HG02623 (cell line): ENCODE results near the gene CARF.
"Not testable (repeated sequence)": the region's sequence is repeated elsewhere in the genome, so short reads cannot be mapped to it uniquely, and the experiment has no call there.

ENCODE experiments used
- ATAC-seq: cut with Tn5 transposase; IDR thresholded peaks from one replicate; pipeline ENCODE4 v1.9.1; 2021; ENCODE audit warnings: moderate library complexity; ENCODE audit not compliant: unreplicated experiment

The CARF gene

DNA sequence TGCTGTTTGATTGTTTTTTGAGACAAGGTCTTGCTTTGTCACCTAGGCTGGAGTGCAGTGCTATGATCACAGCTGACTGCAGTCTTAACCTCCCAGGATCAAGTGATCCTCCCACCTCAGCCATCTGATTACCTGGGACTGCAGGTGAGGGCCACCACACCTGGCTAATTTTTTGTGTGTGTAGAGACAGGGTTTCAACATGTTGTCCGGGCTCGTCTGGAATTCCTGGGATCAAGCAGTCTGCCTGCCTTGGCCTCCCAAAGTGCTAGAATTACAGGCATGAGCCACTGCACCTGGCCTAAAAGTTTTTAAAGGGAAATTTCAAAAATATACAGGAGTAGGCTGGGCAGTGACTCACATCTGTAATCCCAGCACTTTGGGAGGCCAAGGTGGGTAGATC lies 22.4 kb downstream of the CARF start:
- ATAC-seq: no peak

DNA sequence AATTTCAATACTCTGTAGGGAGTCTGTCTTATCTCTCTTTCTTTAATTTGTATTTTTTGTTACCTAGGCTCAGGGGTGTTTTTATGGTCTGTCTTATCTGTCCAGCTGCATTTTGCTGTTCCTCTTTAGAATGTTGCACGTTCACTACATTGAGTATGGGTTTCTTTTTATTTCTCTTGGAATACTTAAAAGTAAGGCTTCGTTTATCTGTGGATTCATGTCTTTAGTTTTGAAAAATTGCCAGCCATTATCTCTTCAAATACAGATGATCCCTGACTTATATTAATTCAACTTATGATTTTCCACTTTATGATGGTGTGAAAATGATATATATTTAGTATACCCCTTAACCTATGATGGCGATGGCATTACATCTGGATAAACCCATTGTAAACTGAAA lies 26.9 kb downstream of the CARF start:
- ATAC-seq: no peak

DNA sequence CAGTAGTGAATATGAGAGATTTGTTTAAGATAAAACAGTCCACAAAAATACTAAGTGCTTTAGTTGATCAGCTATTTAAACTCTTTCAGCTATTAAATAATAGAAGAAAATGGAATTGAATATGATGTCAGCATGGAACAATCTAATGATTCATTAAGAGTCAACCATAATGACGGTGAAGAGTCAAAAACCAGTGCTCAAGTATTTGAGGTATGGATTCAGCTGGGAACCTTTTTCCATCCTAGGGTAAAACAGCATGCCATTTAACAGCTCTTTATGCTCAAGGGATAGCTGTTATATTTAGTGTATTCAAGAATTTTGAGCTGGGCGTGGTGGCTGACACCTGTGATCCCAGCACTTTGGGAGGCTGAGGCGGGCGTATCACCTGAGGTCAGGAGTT lies 29.7 kb downstream of the CARF start:
- ATAC-seq: no peak

DNA sequence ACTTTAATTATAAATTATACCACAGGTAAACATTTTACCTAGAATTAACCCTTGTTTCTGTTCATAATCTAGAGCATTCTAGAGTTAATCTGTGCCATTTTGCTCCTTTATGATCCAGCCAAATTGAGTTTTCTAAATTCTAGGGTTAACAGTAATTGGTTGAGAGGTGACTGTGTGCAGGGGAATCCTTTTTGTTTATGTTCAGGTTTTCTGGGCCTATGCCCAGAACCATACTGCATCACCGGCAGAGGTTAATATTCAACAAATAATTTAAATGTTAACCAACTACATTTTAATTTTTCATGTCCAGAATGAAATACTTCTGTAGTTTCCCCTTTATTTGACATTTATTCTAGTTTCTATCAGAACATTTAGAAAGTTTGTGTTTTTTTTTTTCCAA lies 32.3 kb downstream of the CARF start:
- no peak for ATAC-seq

DNA sequence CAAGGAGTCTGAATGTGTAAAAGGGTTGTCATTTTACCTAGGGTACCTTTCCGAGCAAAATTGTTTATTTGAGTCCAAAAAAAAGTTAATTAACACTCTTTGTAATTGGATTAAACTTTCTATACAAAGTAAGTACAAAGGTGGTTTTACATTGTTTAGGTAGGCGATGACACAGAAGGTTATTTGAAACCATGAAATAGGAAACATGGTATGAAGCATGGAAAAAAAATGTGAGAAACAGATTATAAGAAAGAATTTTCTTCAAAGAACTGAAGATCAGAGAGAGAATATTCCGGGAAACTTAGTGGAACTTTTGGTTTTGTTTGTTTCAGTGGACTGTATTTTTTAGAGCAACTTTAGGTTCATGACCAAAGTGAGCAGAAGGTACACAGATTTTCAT lies 32.7 kb downstream of the CARF start:
- ATAC-seq: no peak

DNA sequence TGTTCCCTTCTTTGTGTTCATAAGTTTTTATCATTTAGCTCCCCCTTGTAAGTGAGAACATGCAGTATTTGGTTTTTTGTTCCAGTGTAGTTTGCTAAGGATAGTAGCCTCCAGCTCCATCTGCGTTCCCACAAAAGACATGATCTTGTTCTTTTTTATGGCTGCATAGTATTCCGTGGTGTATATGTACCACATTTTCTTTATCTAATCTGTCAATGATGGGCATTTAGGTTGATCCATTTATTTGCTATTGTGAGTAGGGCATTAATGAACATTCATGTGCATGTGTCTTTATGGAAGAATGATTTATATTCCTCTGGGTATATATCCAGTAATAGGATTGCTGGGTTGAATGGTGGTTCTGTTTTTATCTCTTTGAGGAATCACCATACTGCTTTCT lies 33.4 kb downstream of the CARF start:
- no peak for ATAC-seq

DNA sequence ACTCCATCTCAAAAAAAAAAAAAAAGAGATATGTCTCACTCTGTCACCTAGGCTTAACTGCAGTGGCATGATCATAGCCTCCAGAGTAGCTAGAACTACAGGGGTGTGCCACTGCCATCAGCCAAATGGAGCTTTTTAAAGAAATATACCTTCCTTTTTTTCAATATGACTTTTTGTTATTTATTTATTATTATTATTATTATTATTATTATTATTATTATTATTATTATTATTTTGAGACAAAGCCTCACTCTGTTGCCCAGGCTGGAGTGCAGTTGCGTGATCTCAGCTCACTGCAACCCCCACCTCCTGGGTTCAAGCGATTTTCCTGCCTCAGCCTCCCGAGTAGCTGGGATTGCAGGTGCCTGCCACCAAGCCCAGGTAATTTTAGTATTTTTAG lies 37.3 kb downstream of the CARF start:
- not testable (repeated sequence) for ATAC-seq

DNA sequence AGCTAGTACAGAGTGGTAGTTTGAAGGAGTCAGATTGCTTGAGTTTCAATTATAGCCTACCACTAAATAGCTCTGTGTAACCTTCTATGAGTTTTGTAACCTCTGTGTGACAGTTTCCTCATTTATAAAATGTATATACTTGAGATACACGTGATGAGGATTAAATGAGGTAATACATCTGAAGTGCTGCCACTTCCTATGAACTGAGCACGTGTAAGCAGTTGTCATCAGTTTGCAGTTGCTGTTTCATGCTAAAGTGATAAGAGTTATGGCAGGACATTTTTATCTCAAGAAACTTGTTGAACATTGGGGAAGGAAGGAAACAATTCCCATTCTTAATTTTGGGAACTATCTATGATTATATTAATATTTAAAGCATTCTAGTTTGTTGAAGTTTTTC lies 38.5 kb downstream of the CARF start:
- ATAC-seq: no peak

DNA sequence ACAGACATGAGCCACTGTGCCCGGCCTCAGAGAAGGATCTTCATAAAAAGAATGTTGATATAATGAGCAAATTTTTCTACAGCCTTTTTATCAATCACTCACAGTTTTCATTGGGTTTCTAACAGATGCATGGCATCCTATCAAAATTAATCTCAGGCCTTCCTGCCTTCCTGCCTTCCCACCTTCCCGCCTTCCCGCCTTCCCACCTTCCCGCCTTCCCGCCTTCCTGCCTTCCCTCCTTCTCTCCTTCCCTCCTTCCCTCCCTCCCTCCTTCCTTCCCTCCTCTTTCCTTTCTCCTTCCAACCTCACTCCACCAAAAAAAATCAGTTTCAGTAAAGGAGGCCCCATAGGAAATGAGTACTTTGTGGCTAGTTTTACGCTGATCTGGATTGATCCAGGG lies 48.4 kb downstream of the CARF start:
- ATAC-seq: no peak

DNA sequence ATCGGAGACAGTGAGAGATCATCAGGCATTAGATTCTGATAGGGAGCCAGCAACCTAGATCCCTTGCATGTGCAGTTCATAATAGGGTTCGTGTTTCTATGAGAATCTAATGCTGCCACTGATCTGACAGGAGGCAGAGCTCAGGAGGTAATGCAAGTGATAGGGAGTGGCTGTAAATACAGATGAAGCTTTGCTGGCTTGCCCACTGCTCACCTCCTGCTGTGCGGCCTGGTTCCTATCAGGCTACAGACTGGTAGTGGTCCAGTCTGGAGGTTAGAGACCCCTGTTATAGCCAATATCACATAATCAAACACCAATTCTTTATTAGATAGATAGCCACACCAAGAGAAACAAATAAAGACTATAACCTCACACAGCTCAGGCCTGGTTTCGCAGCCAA lies 51.6 kb downstream of the CARF start:
- ATAC-seq: no peak

DNA sequence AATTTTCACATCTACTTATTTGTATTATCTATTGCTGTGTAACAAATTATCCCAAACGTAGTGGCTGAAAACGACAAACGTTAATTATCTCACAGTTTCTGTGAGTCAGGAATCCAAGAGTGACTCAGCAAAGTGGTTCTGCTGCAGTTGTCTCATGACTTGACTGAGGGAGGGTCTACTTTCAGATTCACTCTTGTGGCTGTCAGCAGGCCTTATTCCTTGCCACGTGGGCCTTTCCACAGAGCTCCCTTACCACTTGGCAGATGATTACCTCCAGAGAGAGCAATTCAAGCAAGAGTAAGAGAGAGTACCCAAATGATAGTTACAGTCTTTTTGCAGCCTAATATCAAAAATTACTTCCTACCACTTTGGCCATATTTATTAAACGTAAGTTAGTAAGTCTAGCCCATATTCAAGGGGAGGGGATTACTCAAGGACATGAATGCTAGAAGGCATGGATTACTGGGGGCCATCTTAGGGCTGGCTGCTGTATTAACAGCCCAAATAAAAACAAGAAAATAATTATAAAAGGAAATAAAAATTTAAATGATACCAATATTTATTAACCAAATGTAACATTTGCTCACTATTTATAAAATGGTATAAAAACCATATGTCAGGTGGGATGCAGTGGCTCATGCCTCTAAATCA lies 53.9 kb downstream of the CARF start:
- peak; percentile 55 for ATAC-seq

DNA sequence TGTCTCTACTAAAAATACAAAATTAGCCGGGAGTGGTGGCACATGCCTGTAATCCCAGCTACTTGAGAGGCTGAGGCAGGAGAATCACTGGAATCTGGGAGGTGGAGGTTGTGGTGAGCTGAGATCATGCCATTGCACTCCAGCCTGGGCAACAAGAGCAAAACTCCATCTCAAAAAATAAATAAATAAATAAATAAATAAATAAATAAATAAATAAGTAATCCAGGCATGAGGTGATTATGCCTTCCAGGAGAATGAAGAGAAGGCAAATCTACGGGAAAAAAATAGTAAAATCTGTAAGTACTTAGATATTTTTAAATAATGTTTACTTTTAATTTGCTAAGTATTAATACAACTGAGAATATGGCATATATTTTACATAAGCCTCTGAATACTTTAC lies 57.3 kb downstream of the CARF start:
- not testable (repeated sequence) for ATAC-seq

DNA sequence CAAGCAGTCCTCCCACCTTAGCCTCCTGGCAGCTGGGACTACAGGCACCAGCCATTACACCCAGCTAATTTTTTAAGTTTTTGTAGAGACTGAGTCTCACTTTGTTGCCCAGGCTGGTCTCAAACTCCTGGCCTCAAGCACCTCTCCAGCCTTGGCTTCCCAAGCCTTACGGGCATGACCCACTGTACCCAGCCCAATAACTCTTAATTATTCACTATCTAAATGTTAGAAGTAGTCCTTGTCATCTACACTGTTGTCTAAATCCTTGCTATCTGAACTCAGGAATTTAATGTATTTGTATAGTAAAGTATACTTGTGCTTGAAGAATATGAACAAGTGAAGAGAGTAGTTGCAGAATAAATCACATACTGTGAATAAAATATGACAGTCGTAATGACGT lies 64.7 kb downstream of the CARF start:
- ATAC-seq: no peak

DNA sequence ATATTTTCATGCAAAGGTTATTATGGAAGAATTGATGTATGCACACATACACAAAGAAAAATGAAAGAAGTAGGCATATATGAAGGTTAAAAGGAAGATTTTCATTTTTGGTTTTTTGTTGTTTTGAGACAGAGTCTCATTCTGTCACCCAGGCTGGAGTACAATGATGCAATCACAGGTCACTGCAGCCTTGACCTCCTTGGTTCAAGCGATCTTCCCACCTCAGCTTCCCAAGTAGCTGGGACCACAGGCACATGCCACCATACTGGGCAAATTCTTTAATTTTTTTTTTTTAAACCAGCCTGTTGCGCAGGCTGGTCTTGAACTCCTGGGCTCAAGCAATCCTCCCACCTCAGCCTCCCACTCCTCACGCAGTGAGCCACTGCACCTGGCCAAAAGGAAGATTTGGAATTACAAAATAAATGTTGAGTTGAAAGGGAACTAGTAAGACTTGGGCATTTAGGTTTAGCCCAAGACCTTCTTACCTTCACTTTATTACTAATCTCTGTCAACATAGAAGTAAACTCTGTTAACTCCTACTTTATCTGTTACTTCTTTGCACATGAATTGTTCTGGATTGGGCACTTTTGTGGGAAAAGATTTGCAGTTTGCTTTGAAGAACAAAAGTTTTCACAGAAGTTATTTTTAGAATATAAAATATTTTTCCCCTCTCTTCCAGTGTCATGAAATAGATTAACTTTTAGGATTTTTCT lies 70.9 kb downstream of the CARF start:
- ATAC-seq: no peak

DNA sequence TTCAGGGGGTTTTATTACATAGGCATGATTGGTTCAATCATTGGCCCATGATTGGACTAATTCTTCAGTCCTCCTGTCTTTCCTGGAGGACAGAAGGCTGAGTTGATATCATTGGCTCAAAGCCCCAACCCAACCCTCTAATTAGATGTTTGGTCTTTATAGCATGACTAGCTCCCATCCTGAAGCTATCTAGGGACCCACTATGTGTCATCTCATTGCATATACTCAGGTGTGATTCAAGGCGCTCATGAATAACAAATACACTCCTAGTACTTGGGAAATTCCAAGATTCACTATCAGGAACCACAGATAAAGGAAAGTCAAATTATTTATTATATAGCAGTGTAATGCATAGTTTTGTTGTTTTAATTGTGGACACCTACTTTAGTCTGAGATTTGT lies 77.7 kb downstream of the CARF start:
- no peak for ATAC-seq

DNA sequence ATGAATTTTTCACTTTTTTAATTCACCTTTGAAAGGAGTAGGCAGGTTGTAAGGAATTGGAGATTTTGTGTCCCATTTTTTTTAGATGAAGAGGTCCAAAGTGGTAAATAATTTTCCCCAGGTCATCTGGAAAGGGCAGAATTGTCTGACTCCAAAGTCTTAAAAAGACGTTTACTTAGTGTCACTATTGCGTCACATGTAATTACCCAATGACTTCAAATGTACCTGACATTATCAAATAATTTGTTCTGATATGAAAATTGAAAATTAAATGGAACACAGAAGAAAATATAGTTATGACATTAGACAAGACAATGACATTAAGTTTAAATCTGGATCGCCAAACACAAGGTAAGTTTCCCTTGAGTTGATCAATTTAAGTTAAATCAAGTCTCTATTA lies 78.4 kb downstream of the CARF start:
- no peak for ATAC-seq

DNA sequence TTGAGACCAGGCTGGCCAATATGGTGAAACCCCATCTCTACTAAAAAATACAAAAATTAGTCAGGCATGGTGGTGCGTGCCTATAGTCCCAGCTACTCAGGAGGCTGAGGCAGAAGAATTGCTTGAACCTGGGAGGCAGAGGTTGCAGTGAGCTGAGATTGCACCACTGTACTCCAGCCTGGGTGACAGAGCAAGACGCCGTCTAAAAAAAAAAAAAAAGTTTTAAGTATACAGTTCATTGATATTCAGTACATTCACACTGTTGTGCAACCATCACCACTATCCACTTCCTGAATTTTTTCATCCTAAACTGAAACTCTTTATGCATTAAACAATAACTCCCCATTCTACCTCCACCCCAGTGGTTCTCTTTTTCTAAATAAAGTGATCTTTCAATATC lies 85.0 kb downstream of the CARF start:
- not testable (repeated sequence) for ATAC-seq

DNA sequence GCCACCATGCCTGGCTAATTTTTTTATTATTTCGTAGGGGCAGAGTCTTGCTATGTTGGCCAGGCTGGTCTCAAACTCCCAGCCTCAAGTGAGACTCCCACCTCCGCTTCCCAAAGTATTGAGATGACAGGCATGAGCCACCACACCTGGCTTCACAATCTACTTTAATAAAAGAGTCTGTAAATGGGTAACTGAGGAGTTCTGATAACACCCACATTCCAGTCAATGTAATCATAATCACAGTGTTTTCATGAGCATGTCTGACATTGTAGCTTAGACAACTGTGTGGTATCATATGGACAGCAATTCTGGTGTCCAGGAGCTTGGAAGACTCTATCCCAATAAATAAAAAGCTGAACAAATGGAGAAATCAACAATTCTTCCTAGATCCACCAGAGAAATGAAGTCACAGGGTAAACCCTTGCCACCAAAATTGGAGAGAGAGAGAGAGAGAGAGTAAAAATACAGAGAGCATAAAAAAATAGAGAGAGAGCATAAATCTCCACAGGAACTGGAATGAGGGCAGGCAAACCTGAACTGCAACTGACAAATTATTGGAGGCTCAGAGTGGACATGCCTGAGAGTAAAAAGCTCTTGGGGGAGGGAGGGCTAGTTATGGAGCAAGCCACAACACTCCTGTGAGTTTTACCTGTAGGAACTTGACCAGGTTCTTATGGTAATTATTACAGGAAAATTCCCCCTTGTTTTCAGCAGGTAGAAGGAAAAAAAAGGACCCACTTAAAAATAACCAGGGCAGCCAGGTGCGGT lies 90.2 kb downstream of the CARF start:
- ATAC-seq: no peak

DNA sequence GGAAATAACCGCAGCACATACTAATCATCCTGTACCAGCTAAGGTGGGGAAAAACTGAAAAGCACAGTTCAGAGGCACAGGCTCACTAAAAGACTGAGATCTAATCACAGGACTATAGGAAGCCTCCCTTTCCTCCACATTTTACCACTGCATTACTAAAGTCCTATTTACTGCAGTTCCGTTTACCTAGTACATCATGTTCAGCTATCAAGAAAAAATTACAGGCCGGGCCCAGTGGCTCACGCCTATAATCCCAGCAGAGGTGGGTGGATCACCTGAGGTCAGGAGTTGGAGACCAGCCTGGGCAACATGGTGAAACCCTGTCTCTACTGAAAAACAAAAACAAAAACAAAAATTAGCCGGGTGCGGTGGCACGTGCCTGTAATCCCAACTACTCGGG lies 91.6 kb downstream of the CARF start:
- ATAC-seq: no peak

DNA sequence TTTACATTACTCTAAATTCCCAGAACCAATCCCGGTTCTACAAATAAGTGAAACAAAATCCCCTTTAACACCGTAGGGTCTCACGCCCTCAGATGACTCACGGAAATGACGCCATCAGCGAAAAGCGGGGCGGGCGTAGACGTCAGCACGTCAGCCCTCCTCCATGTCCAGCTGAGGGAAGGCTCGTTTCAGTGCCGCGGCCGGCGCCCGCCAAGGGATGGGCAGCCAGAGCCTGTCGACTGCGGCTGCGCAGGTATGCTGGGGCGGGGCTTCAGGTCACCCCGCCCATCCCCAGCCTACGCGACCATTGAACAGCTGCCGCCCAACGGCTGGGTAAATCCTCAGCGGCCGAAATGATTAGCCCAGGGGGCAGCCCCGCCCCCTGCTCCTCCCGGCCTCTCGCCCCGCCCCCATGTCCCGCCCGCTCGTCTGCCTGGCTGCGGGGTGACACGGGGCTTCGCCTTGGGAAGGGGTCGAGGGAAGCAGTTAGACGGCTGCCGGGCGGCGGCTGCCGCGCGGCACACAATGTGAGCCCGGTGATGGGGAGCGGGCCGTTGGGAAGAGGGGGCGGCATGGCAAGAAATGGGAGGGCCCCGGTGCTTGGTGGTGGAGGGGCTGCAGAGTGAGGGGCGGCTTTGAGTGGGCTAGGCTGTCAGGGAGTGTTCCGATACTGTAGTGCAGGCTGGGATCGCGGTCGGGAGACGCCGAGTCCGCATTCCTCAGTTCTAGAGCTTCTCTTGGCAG lies 102.6 kb downstream of the CARF start, which contains the start of gene NBEAL1:
NBEAL1 (plus strand) TSS at position 420 of the 744 bp plus-strand sequence. CDS start 1,510 bp downstream, outside the sequence.
- peak; percentile 98 for ATAC-seq

DNA sequence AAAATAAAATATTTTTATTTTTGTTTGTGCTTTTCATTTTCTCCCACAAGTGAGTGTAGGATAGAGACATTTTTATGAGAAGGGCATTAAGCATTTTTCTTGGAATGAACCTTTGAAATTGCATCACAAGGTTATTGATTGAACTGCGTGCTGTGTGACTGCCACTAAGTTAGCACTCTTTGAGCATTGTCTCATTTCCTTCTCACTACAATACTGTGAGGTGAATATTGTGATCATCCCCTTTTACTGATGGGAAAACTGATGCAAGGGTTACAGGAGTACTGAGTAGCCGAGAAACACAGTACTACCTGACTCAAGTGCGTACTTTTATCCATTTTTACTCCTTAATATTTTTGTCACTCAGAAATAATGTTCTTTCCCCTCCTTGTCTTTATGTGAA lies 104.6 kb downstream of the CARF start:
- ATAC-seq: no peak
